MV-4-11 (cell line): ENCODE results near the gene HAPSTR1.
A peak's percentile ranks its signal among the peaks of the same experiment; 100 is the strongest.

ENCODE experiments used
- DNase-seq: peaks from one replicate; lab custom pipeline; 2025; lab: John Stamatoyannopoulos, UW

The HAPSTR1 gene

DNA sequence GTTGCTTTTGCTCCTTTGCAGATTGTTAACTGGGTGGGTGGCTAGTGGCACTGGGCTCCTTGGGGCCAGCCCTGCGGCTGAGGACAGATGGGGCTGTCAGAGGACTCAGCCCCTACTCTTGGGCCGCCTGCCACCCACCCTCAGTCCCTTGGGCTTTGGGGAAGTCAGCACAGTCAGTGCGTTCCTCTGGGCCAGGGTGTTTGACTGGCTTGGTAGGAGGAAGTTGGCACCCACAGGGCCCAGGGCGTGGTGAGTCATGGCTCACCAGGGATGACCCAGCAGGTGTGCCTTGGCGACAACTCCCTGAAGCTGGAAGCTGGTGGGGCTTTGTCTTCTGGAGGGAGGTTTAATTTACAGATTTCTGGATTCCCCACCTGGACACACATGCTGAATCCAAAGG lies 32.4 kb downstream of the HAPSTR1 start:
- peak; percentile 66 for DNase-seq

GRCh38 chr16:9124444-9124843 lies 33.0 kb downstream of the HAPSTR1 start:
- no peak for DNase-seq

- DNase-seq = no peak
Measured at GRCh38 chr16:9124908-9125584, 33.6 kb downstream of the HAPSTR1 start.

DNA sequence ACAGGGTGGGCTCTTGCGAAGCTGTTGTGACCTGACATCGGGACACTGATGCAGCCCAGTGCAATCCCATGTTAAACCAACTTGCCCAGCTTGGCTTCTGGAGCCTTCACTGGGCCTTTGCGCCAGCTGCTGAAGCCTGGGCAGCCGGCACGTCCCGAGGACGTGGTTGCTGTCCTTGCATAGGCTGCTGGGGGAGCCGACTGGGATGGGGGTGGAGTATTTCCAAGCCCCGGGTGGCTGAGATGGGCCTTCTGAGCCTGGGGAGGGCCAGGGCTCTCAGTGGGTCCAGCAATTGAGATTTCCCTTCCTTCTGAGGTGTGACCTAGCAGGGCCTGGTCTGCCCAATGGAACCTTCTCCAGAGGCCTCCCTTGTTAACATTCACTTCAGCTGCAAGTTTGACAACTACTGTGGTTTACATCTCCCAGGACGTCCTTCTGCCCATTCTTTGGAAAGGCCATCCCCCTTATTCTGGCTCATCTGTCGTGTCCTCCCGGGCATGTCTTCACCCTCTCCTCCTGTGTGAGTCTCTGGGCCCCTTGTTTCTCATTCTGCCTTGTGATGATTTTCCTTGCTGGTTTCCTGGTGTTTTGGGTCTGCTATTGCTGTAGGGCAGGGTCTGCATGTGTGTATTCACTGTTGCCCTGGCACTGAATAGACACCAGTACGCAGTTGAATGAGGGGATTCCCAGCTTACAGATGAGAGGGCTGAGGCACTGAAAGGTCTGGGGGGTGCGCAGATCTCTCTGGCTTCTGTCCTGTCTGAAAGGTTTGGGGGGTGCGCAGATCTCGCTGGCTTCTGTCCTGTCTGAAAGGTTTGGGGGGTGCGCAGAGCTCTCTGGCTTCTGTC lies 34.4 kb downstream of the HAPSTR1 start:
- no peak for DNase-seq

GRCh38 chr16:9126609-9127008 lies 35.2 kb downstream of the HAPSTR1 start:
- DNase-seq = no peak

DNA sequence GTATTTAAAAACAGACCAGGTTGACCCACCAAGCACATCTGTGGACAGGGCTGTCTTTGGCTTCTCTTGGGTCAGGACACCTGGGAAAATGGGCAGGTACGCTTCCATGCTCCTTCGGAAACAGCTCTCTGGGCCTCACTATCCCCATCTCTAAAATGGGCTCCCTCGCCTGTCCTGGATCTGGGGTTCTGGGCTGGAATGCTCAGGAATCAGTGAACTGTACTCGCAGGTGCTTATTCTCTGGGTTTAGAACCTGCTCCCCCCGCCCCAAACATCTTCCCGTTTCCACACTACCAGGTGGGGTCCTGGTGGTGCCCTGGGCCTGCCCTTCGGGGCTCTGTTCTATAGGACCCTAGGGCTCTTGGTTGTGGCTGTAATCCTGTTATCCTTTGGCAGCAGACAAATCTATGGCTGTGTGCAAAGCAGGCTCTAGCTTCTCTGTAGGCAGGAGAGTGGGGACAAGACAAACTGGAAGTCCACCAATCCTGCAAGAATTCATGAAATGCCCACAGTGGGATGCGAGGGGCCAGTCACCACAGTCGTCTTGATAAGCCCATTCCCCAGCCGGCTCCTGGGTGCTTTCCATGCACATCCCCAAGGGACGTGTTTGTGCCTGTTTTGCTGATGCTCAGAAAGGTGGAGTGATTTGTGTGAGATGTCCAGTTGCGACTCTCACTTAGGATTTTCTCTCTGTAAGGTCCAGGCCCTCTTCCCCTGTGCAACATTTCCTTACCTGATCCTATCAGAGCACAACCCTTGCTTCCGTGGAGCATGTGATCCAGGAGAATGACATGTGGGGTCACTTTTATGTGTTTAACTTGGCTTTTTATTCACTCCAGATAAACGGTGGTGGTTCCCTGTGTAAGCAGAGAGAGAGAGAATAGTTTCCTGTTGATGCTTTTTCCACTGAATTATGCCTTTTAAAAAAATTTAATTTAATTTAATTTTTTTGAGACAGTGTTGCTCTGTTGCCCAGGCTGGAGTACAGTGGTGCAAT lies 37.2 kb downstream of the HAPSTR1 start:
- no peak for DNase-seq

- DNase-seq = no peak
Measured at GRCh38 chr16:9134306-9134705, 42.9 kb downstream of the HAPSTR1 start.

DNA sequence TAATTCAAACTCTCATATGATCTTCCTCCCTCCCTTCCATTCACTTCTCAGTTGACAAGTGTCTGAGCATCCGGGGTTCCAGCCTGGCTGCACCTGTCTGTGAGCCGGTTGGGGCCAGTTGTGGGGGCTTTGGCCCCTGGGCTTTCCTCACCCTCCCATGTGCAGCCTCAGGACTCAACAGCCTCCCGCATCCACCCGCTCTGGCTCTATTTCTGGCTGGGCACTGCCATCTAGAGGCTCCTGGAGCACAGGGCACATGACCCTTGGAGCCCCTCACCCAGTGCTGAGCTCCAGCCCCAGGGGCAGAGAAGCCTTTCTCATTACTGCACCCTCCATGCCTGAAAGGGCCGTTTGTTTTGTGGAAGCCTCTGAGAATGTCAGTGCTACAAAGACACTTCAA lies 43.3 kb downstream of the HAPSTR1 start:
- peak; percentile 49 for DNase-seq

GRCh38 chr16:9135797-9136196 lies 44.4 kb downstream of the HAPSTR1 start:
- DNase-seq = no peak

DNA sequence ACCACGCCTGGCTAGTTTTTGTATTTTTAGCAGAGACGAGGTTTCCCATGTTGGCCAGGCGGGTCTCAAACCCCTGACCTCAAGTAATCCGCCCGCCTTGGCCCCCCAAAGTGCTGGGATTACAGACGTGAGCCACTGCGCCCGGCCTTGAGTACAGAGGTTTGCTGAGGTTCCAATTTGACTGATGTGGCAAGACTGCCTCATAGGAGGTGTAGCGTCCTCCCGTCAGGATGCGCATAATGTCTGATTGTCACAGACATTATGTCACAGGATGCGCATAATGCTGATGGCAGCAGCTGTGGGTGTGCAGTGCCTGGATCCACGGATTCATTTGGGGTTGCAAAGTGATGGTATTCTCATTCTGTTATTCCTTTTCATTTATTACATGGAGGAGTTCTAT lies 45.2 kb downstream of the HAPSTR1 start:
- no peak for DNase-seq

DNA sequence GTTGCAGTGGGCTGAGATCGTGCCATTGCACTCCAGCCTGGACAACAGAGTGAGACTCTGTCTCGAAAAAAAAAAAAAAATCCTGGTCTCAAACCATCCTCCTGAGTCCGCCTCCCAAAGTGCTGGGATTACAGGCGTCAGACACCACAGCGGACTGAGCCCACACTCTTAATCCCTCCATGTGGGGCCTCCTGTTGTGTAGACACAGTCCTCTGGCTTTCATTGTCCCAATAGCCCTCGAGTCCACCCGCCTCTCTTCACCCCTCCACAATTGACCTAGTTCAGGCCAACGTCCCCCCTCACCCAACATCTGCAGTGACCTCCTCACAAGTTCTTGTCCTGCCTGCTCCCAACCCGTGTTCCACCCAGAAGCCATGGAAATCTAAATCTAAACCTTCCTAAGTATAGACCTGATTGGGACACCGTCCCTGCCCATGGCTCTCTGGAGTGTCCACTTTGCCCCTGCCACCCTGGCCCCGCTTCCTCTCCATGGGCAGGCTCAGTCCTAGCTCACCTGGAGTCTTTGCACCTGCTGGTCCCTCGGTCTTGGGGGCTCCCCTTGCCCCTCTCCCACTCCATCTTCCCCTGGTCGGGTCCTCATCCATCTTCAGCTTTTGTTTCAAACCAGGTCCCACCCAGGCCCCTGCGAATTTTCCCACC lies 46.7 kb downstream of the HAPSTR1 start:
- no peak for DNase-seq

GRCh38 chr16:9138731-9139501 lies 47.5 kb downstream of the HAPSTR1 start:
- DNase-seq = peak; percentile 41

GRCh38 chr16:9139965-9140364 lies 48.5 kb downstream of the HAPSTR1 start:
- DNase-seq = no peak
